Activated T-helper 17 cell treated with anti-CD3 and anti-CD28 coated beads, Interleukin-2, amount 50 U/mL, for 72 hours (primary cell): ENCODE results near the gene ACP4. TPM values are rescaled to one million over a fixed set of nuclear protein-coding genes. Genes with fewer than 3 reads are reported as not detected.

Experiments
- total RNA-seq, 2 donors: library from RNA; stranded (reverse); gene quantifications; one replicate each; pipeline ENCODE4 v1.2.3, GENCODE V29; 2022

The ACP4 gene
- total RNA-seq, 2 donors from 2014 or later = not detected

Other genes starting within 250 kb of the ACP4 start
- not detected for gene LRRC4B, start 222.0 kb upstream of the ACP4 start, total RNA-seq
- not detected for gene SYT3, start 150.5 kb upstream of the ACP4 start, total RNA-seq
- gene C19orf81, start 141.0 kb upstream of the ACP4 start, total RNA-seq = not detected
- gene SHANK1, start 70.6 kb upstream of the ACP4 start, total RNA-seq = not detected
- under 1 TPM; 0.24 to 0.45 TPM for gene CLEC11A, start 67.1 kb upstream of the ACP4 start, total RNA-seq
- not detected for gene GPR32, start 20.0 kb upstream of the ACP4 start, total RNA-seq
- gene KLK1, start 33.4 kb downstream of the ACP4 start, total RNA-seq = 1 to 10 TPM in 1 of 2 donors, under 1 TPM in 1; 0.39 to 2.0 TPM
- gene KLK15, start 43.2 kb downstream of the ACP4 start, total RNA-seq = not detected
- not detected for gene KLK3, start 64.5 kb downstream of the ACP4 start, total RNA-seq
- gene KLK2, start 83.0 kb downstream of the ACP4 start, total RNA-seq = under 1 TPM in 1 of 2 donors, not detected in 1; 0.24 TPM
- gene KLK4, start 121.0 kb downstream of the ACP4 start, total RNA-seq = not detected
- not detected for gene KLK5, start 162.6 kb downstream of the ACP4 start, total RNA-seq
- not detected for gene KLK6, start 179.2 kb downstream of the ACP4 start, total RNA-seq
- not detected for gene KLK7, start 193.5 kb downstream of the ACP4 start, total RNA-seq
- gene KLK8, start 211.2 kb downstream of the ACP4 start, total RNA-seq = not detected
- gene KLK10, start 229.3 kb downstream of the ACP4 start, total RNA-seq = not detected
- gene KLK11, start 236.2 kb downstream of the ACP4 start, total RNA-seq = not detected
- not detected for gene KLK12, start 244.6 kb downstream of the ACP4 start, total RNA-seq